ENCODE results near the gene ZFYVE26.
"Not testable (repeated sequence)": the region's sequence is repeated elsewhere in the genome, so short reads cannot be mapped to it uniquely, and the experiment has no call there.

The ZFYVE26 gene

GRCh38 chr14:67704484-67705089, 111.8 kb downstream of the ZFYVE26 start:
- peak; percentile 35 for DNase-seq

GRCh38 chr14:67703997-67704396, 112.4 kb downstream of the ZFYVE26 start:
- DNase-seq: no peak

- DNase-seq: not testable (repeated sequence)
These were observed 114.9 kb downstream of the ZFYVE26 start, which contains the start of gene RDH12 for GRCh38 chr14:67701492-67701891. TSS of gene RDH12 (plus strand) at chr14:67701886. CDS start at chr14:67722643, 20,757 bp downstream.

- DNase-seq: no peak
These were observed 118.2 kb downstream of the ZFYVE26 start for GRCh38 chr14:67698179-67698578.

- DNase-seq: no peak
These were observed 119.4 kb downstream of the ZFYVE26 start for GRCh38 chr14:67697006-67697405.

All from NCI-H1092 (cell line).